Endothelial cell of umbilical vein (primary cell): ENCODE results near the gene NXN. TPM values are rescaled to one million over a fixed set of nuclear protein-coding genes. Genes with fewer than 3 reads are reported as not detected.
"Not testable (repeated sequence)": the region's sequence is repeated elsewhere in the genome, so short reads cannot be mapped to it uniquely, and the experiment has no call there.

ENCODE experiments used
- BruUV-seq: library from RNA; stranded (reverse); fragments of 400-500 nt; replicated peaks from 2 replicates; lab custom pipeline; 2021; lab: Mats Ljungman, UMichigan
- CTCF ChIA-PET: fragments of 300-600, 350-600 bp; sonication (Branson Sonifier 250); formaldehyde crosslinking; loops from one replicate; lab custom pipeline; 2021; ENCODE audit warnings: antibody characterized with exemption, inconsistent platforms; lab: Charles Lee
- POLR2A ChIA-PET: fragments of 300-600, 350-600 bp; sonication (Branson Sonifier 250); formaldehyde crosslinking; loops from one replicate; lab custom pipeline; 2021; ENCODE audit warnings: antibody characterized with exemption, inconsistent platforms; lab: Charles Lee
- DNase-seq: peaks from one replicate; pipeline ENCODE4 v3.0.0-alpha.2; 2011; ENCODE audit warnings: low read depth, low spot score
- FAIRE-seq: peaks from 2 replicates; lab custom pipeline; 2011; peaks lifted over from hg19 to GRCh38; lab: Jason Lieb, UNC
- H2AFZ ChIP-seq: 2 replicates; pipeline ENCODE4 v1.6.0; 2012; ENCODE audit warnings: low read depth, low read length, control low read depth, inconsistent platforms
- H3K27ac ChIP-seq: 2 replicates; pipeline ENCODE4 v1.5.1; 2011; ENCODE audit warnings: low read depth, mild to moderate bottlenecking, control low read depth, low read length, moderate library complexity; ENCODE audit not compliant: insufficient read depth
- H3K27me3 ChIP-seq, 2 experiments: 2 replicates each; pipeline versions ENCODE4 v1.6.0 to v1.6.1; 2011; ENCODE audit warnings: low read length in 2 of 2, mixed read lengths in 1 of 2; ENCODE audit not compliant: control insufficient read depth in 2 of 2, insufficient read depth in 2 of 2
- H3K36me3 ChIP-seq, 2 experiments: 2 replicates in 1 of 2; 3 replicates in 1 of 2; pipeline ENCODE4 v1.5.1; 2011; ENCODE audit warnings: low read length in 2 of 2, mild to moderate bottlenecking in 1 of 2, moderate library complexity in 1 of 2; ENCODE audit not compliant: control insufficient read depth in 2 of 2, insufficient read depth in 2 of 2; ENCODE audit errors: extremely low read depth in 1 of 2
- H3K4me1 ChIP-seq: 3 replicates; pipeline ENCODE4 v1.5.1; 2011; ENCODE audit warnings: mild to moderate bottlenecking, low read length; ENCODE audit not compliant: control insufficient read depth, insufficient read depth; ENCODE audit errors: extremely low read depth
- H3K4me2 ChIP-seq: 2 replicates; pipeline ENCODE4 v1.6.1; 2011; ENCODE audit warnings: low read length, control low read depth, mixed read lengths; ENCODE audit not compliant: insufficient read depth
- H3K4me3 ChIP-seq, 3 experiments: fragments of 200-600 bp in 1 of 3; sonication (generic), shearing (Covaris generic) in 1 of 3; replicated peaks in 1 of 3; 2 replicates each; pipeline ENCODE4 v1.5.1; 2011 to 2016; ENCODE audit warnings: control low read depth in 3 of 3, low read length in 3 of 3, mild to moderate bottlenecking in 2 of 3, inconsistent platforms in 1 of 3, low read depth in 1 of 3, moderate library complexity in 1 of 3; ENCODE audit not compliant: insufficient read depth in 1 of 3
- H3K79me2 ChIP-seq: 2 replicates; pipeline ENCODE4 v1.6.0; 2012; ENCODE audit warnings: low read length, inconsistent platforms; ENCODE audit not compliant: control insufficient read depth, insufficient read depth
- H3K9ac ChIP-seq: replicated peaks from 2 replicates; pipeline ENCODE3; 2011; ENCODE audit warnings: low read length, control low read depth; ENCODE audit not compliant: insufficient read depth; ENCODE audit errors: extremely low read depth
- H3K9me1 ChIP-seq: replicated peaks from 3 replicates; pipeline ENCODE4 v1.6.0; 2011; ENCODE audit warnings: mild to moderate bottlenecking, low read length; ENCODE audit not compliant: control insufficient read depth, insufficient read depth; ENCODE audit errors: extremely low read depth
- H3K9me3 ChIP-seq: replicated peaks from 2 replicates; pipeline ENCODE4 v1.5.1; 2012; ENCODE audit warnings: low read length, inconsistent platforms; ENCODE audit not compliant: control insufficient read depth, insufficient read depth
- H4K20me1 ChIP-seq: replicated peaks from 2 replicates; pipeline ENCODE3; 2011; ENCODE audit warnings: mild to moderate bottlenecking, low read length; ENCODE audit not compliant: control insufficient read depth, insufficient read depth; ENCODE audit errors: extremely low read depth
- MAX ChIP-seq: IDR thresholded peaks from 2 replicates; pipeline ENCODE4 v1.6.1; 2011; ENCODE audit not compliant: insufficient read depth, insufficient read length
- dilution Hi-C: fragments of 300-500 bp; cut with MboI; formaldehyde crosslinking; loops from one replicate; pipeline ENCODE4 v1.15.0; 2019; ENCODE audit warnings: low sequenced_read_pairs; ENCODE audit not compliant: extremely low pct_ligation_motif_present
- intact Hi-C: fragments of 100-400 bp; cut with micrococcal nuclease; formaldehyde crosslinking; loops from one replicate; pipeline ENCODE4 v1.10.0; 2022
- polyA plus RNA-seq, 4 experiments: library from polyadenylated mRNA; depleted of rRNA in 3 of 4; stranded (reverse) in 3 of 4; unstranded in 1 of 4; fragments of >200 nt; gene quantifications; 2 replicates each; pipeline versions ENCODE4 v1.2.1 to v1.2.3, GENCODE V29; 2011 to 2012; ENCODE audit warnings: missing spikeins in 1 of 4
- total RNA-seq: library from RNA; stranded (reverse); gene quantifications from 2 replicates; pipeline ENCODE4 v1.2.3, GENCODE V29; 2021

NXN gene
- total and polyA plus RNA-seq, 2 donors (not counting 3 experiments of a cell fraction or from before 2014, with no cell fraction given), result 69.5 to 77.3 TPM

DNA sequence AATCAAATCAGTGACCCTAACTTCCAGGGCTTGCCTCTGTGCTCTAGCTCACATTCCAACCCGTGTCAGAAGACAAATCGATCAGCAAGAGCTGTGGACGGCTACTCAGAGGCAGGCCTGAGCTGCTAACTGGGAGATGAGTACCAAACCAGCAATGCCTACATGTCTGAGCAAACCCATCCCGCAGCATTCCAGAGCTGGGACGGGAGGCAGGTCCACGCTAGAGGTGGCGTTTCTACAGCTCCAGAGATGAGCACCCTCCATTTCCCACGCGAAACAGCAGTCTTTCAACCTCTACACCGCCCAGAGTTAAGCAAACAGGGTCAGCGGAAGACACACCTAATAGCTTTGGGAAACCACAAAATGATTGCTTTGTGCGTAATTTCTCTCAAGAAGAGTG, 6.5 kb downstream of the NXN start:
- BruUV-seq, result no TSS peak
- H3K79me2 ChIP-seq, result peaks cover 20% of the 10 kb centered on the region

DNA sequence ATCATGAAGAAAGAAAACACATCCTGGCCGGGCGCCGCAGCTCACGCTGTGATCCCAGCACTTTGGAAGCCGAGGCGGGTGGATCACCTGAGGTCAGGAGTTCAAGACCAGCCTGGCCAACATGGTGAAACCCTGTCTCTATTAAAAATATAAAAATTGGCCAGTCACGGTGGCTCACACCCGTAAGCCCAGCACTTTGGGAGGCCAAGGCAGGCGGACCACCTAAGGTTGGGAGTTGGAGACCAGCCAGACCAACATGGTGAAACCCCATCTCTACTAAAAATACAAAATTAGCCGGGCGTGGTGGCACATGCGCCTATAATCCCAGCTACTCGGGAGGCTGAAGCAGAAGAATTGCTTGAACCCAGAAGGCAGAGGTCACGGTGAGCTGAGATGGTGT, 7.7 kb downstream of the NXN start:
- H4K20me1 ChIP-seq, BruUV-seq, H3K4me3 ChIP-seq, H3K4me2 ChIP-seq, H2AFZ ChIP-seq, H3K9me3 ChIP-seq, H3K36me3 ChIP-seq, H3K9ac ChIP-seq, H3K27me3 ChIP-seq, H3K4me1 ChIP-seq, dilution Hi-C loops, DNase-seq, H3K27ac ChIP-seq, H3K9me1 ChIP-seq, POLR2A ChIA-PET, FAIRE-seq, intact Hi-C loops: not testable (repeated sequence)
- H3K79me2 ChIP-seq, result peaks cover 16% of the 10 kb centered on the region
- CTCF ChIA-PET, result interaction anchor here (1.6 to 2.2 kb wide), 3 partner anchors 9 to 177 kb away, joined by 5 to 8 read pairs (median 5); no protein-coding TSS in a partner anchor

More for the DNA sequence above, 6.5 kb downstream of the NXN start:
- no peaks in the 10 kb centered on the region for H3K27me3 ChIP-seq
- TF ChIP-seq MAX, result no peak
- no peaks in the 10 kb centered on the region for H3K9me3 ChIP-seq
- dilution Hi-C loops (no loop called here), intact Hi-C loops (no loop called here)
- no peak overlapping the region for H3K9ac ChIP-seq
- no peak overlapping the region for H2AFZ ChIP-seq
- H3K4me2 ChIP-seq, result no peak overlapping the region
- peaks cover 11% of the 10 kb centered on the region for H3K4me1 ChIP-seq
- no peaks in the 10 kb centered on the region for H4K20me1 ChIP-seq
- FAIRE-seq (no peak), DNase-seq (no peak)
- ChIA-PET POLR2A (interaction anchor here (0.7 kb wide), 1 partner anchor 141 kb away, joined by 3 read pairs; no protein-coding TSS in a partner anchor), CTCF (interaction anchor here (1.2 to 2.2 kb wide), 2 partner anchors 83 to 178 kb away, joined by 3 to 5 read pairs; no protein-coding TSS in a partner anchor)
- H3K27ac ChIP-seq, result no peak overlapping the region
- H3K36me3 ChIP-seq, result no peaks in the 10 kb centered on the region
- H3K9me1 ChIP-seq, result no peaks in the 10 kb centered on the region
- no peak overlapping the region for H3K4me3 ChIP-seq
